GM12801 (cell line): ENCODE results near the gene TEX52.

Source experiments
- TF ChIP-seq, protein P1 (sequence below): IDR thresholded peaks from one replicate; pipeline ENCODE4 v1.5.1; 2011; ENCODE audit warnings: control low read depth; ENCODE audit not compliant: insufficient read length; ENCODE audit errors: extremely low read depth

Gene TEX52

GRCh38 chr12:2806700-2807099 lies 50.1 kb downstream of the TEX52 start:
- TF ChIP-seq, protein P1, sequence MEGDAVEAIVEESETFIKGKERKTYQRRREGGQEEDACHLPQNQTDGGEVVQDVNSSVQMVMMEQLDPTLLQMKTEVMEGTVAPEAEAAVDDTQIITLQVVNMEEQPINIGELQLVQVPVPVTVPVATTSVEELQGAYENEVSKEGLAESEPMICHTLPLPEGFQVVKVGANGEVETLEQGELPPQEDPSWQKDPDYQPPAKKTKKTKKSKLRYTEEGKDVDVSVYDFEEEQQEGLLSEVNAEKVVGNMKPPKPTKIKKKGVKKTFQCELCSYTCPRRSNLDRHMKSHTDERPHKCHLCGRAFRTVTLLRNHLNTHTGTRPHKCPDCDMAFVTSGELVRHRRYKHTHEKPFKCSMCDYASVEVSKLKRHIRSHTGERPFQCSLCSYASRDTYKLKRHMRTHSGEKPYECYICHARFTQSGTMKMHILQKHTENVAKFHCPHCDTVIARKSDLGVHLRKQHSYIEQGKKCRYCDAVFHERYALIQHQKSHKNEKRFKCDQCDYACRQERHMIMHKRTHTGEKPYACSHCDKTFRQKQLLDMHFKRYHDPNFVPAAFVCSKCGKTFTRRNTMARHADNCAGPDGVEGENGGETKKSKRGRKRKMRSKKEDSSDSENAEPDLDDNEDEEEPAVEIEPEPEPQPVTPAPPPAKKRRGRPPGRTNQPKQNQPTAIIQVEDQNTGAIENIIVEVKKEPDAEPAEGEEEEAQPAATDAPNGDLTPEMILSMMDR: no peak

GRCh38 chr12:2805143-2805520 lies 51.7 kb downstream of the TEX52 start:
- TF ChIP-seq, protein P1: no peak

GRCh38 chr12:2804393-2805142 lies 52.3 kb downstream of the TEX52 start:
- TF ChIP-seq, protein P1: no peak

DNA sequence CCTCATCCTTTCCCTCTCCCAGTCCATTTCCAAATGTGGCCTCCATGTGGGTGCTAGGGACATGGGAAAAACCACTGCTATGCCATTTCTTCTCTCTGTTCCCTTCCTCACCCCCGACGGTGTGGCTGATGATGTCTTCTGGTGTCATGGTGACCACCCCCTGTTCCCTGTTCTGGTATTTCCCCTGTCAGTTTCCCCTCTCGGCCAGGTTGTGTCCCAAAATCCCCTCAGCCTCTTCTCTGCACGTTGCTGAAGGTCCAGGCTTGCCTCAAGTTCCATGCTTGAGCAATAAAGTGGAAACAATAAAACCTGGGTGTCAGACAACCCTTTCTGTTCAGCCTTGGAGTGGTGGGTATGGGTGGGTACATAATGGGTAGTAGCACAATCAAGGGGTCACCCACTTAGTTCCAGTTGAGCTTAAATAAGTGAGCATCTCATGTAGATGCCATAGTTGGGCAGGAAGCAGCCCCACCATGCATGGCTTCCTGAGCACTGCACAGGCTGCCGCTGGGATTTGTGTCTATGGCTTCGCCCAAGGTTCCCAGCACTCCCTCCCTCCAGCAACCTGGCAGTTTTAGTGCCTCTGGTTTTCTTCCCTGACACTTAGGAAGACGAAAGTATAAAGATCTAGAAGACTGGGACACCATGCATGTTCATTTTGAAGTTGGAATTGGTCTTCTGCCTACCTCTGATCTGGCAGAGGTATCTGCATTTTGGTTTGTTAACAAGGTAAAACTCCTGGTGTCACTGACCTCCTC lies 53.0 kb downstream of the TEX52 start:
- TF ChIP-seq, protein P1: no peak

GRCh38 chr12:2801044-2801783 lies 55.6 kb downstream of the TEX52 start:
- TF ChIP-seq, protein P1: no peak

DNA sequence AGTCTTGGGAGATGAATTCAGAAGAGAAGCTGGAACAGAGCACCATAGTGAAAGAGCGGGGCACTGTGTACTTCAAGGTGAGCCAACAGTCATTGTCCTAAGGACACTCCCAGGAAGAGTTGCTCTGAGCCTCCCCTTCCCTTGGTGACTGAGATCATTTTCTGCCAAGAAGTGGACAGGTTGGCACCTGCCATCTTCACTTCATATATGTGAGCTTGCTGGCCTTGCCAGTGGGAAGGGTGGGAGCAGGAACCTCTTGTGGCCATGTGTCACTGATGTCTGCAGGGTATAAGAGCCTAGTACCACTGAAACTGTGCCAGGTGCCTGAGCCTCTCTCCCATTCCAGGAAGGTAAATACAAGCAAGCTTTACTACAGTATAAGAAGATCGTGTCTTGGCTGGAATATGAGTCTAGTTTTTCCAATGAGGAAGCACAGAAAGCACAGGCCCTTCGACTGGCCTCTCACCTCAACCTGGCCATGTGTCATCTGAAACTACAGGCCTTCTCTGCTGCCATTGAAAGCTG lies 56.7 kb downstream of the TEX52 start:
- TF ChIP-seq, protein P1: no peak
